H1 (cell line): ENCODE data around the gene PIBF1.

ENCODE experiments used
- BCL11A ChIP-seq, 2 experiments: IDR thresholded peaks; one replicate each; pipeline ENCODE4 v1.6.1; 2011; ENCODE audit warnings: low read depth in 2 of 2, low read length in 2 of 2, mild to moderate bottlenecking in 2 of 2
- CEBPB ChIP-seq: IDR thresholded peaks from 2 replicates; pipeline ENCODE4 v1.6.1; 2012; ENCODE audit warnings: low read depth, low read length
- CHD2 ChIP-seq: IDR thresholded peaks from 2 replicates; pipeline ENCODE4 v1.6.1; 2012; ENCODE audit warnings: low read length, improper control_type of control experiment
- CTCF ChIP-seq, 3 experiments: IDR thresholded peaks; 1 replicate in 2 of 3; 2 replicates in 1 of 3; pipeline versions ENCODE4 v1.5.1 to v1.6.1; 2011; ENCODE audit warnings: low read length in 3 of 3, mild to moderate bottlenecking in 3 of 3, inconsistent platforms in 2 of 3, low read depth in 1 of 3, moderate library complexity in 1 of 3; ENCODE audit not compliant: insufficient read depth in 1 of 3; ENCODE audit errors: control extremely low read depth in 1 of 3
- EP300 ChIP-seq, 2 experiments: IDR thresholded peaks; 1 replicate in 1 of 2; 2 replicates in 1 of 2; pipeline ENCODE4 v1.6.1; 2011 to 2012; ENCODE audit warnings: low read depth in 2 of 2, low read length in 2 of 2, mild to moderate bottlenecking in 2 of 2, borderline replicate concordance in 1 of 2, inconsistent platforms in 1 of 2, moderate library complexity in 1 of 2
- KDM4A ChIP-seq: IDR thresholded peaks from one replicate; pipeline ENCODE4 v1.7.1; 2012; ENCODE audit warnings: low read depth, mild to moderate bottlenecking, moderate library complexity, low read length, inconsistent platforms; ENCODE audit not compliant: severe bottlenecking
- MAX ChIP-seq: IDR thresholded peaks from 2 replicates; pipeline ENCODE4 v1.6.1; 2012; ENCODE audit warnings: inconsistent platforms
- POLR2A ChIP-seq, 2 experiments: IDR thresholded peaks; 1 replicate in 1 of 2; 2 replicates in 1 of 2; pipeline ENCODE4 v1.6.1; 2011; ENCODE audit warnings: low read depth in 2 of 2, low read length in 2 of 2, mild to moderate bottlenecking in 2 of 2; ENCODE audit errors: control extremely low read depth in 1 of 2
- POLR2AphosphoS5 ChIP-seq: IDR thresholded peaks from 2 replicates; pipeline ENCODE4 v1.6.1; 2011; ENCODE audit warnings: low read depth, low read length
- RBBP5 ChIP-seq: IDR thresholded peaks from 2 replicates; pipeline ENCODE4 v1.7.1; 2012; ENCODE audit warnings: low read depth, mild to moderate bottlenecking, inconsistent platforms, low read length, moderate library complexity, borderline replicate concordance
- RNF2 ChIP-seq: fragments of 200-900, 300-1000 bp; sonication (generic); IDR thresholded peaks from 2 replicates; pipeline ENCODE4 v1.7.1; 2016; ENCODE audit warnings: borderline replicate concordance, low read depth, mild to moderate bottlenecking, antibody characterized with exemption, low read length; ENCODE audit not compliant: poor library complexity, severe bottlenecking; ENCODE audit errors: missing control alignments
- SIRT6 ChIP-seq: IDR thresholded peaks from one replicate; pipeline ENCODE4 v1.7.1; 2012; ENCODE audit warnings: low read length, inconsistent platforms
- TAF1 ChIP-seq: IDR thresholded peaks from 2 replicates; pipeline ENCODE4 v1.6.1; 2011; ENCODE audit warnings: mild to moderate bottlenecking, low read depth, low read length
- USF2 ChIP-seq: IDR thresholded peaks from 2 replicates; pipeline ENCODE4 v1.6.1; 2011; ENCODE audit warnings: low read length, improper control_type of control experiment

GRCh38 chr13:72884101-72884500, 102.2 kb downstream of the PIBF1 start:
- no peak for TF ChIP-seq RNF2
- no peak for TF ChIP-seq SIRT6
- TF ChIP-seq CTCF (IDR thresholded peaks at IDR 0.05; ENCODE audit: control extremely low read depth in 1 of 3, insufficient read depth in 1 of 3, low read depth in 1 of 3, low read length in 3 of 3), result no peak
- TF ChIP-seq CEBPB, result no peak
- TF ChIP-seq POLR2A (IDR thresholded peaks at IDR 0.05; ENCODE audit: control extremely low read depth in 1 of 2, low read depth in 2 of 2, low read length in 2 of 2), result no peak
- no peak for TF ChIP-seq POLR2AphosphoS5
- TF ChIP-seq MAX, result no peak
- no peak for TF ChIP-seq KDM4A
- TF ChIP-seq USF2, result no peak
- no peak for TF ChIP-seq BCL11A (IDR thresholded peaks at IDR 0.05; ENCODE audit: low read depth in 2 of 2, low read length in 2 of 2)
- TF ChIP-seq TAF1, result no peak
- TF ChIP-seq RBBP5, result no peak
- no peak for TF ChIP-seq CHD2
- no peak for TF ChIP-seq EP300 (IDR thresholded peaks at IDR 0.05; ENCODE audit: borderline replicate concordance in 1 of 2, low read depth in 2 of 2, low read length in 2 of 2)
